ENCODE results near the gene GALP.
"Not testable (repeated sequence)": the region's sequence is repeated elsewhere in the genome, so short reads cannot be mapped to it uniquely, and the experiment has no call there.

Gene GALP

DNA sequence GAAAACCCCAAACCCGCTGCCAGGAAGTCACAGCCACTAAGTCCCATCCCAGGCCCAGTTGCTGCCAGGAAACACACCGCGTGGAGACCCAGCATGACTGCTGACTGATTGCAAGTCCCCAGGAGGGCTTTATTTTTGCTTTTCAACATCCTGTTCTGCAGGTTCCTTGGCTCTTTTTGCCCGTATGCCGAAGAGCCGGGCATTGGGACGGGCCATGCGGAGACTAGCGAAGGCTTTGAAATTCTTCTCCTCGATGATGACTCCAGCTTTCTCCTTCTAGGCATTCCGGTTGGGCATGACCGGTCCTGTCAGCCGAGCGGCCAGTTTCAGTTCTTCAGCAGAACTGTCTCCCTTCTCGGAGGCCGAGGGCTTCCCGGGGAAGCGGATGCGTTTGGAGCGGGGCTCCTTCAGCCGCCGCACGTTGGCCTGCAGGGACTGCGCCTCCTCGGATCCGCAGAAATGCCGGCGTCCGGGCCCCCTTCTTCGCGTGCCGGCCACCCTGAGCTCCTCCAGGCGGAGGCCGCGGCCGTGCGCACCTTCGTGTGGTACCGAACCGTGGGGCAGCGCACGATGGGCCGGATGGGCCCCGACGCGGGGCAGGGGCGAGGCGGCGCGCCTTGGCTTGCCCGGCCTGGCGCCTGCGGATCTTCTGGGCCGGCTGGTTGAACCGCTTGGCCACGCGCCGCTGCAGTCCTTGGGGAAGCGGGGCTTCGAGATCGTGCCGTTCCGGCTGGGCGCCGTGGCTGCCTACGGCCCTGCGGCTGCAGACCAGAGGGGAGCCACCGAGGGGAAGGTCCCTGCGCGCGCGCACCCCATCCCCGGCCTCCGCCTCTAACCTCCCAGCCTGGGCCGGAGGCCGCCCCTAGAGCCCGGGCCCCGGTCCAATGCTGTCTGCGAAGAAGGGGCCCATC, 41.5 kb downstream of the GALP start:
- H3K36me3 ChIP-seq (replicated peaks in 1 of 2; ENCODE audit: control insufficient read depth in 2 of 2, insufficient read depth in 2 of 2, low read length in 2 of 2) = peaks cover 0 to 3% of the 10 kb centered on the region in 2 donors
- no peak overlapping the region for H4K8ac ChIP-seq (ENCODE audit: low read depth, low read length)
- H2BK12ac ChIP-seq (ENCODE audit: low read length) = no peak overlapping the region
- no peak overlapping the region for H3K14ac ChIP-seq (ENCODE audit: low read length)
- peak overlapping the region; percentile 77 for H2BK5ac ChIP-seq (ENCODE audit: low read length)
- no peak overlapping the region for H3K4ac ChIP-seq (ENCODE audit: low read length)
- peak overlapping the region; percentile 73 for H2AFZ ChIP-seq (ENCODE audit: low read length)
- H3K4me3 ChIP-seq (ENCODE audit: low read length in 2 of 2) = no peak overlapping the region
- H2BK15ac ChIP-seq (ENCODE audit: low read length) = peak overlapping the region; percentile 93
- peak overlapping the region; percentile 90 for H4K91ac ChIP-seq (ENCODE audit: low read depth, low read length, poor library complexity)
- H3K79me1 ChIP-seq (ENCODE audit: low read depth, low read length) = no peaks in the 10 kb centered on the region
- H2AK5ac ChIP-seq (ENCODE audit: low read depth, low read length) = no peak overlapping the region
- peaks cover 3 to 4% of the 10 kb centered on the region in 2 donors for H3K9me3 ChIP-seq (replicated peaks in 1 of 2; ENCODE audit: control insufficient read depth in 2 of 2, insufficient read depth in 1 of 2, low read depth in 1 of 2, low read length in 2 of 2)
- peak overlapping the region; percentile 91 for H3K18ac ChIP-seq (ENCODE audit: low read length)
- H3K4me2 ChIP-seq (ENCODE audit: insufficient read depth, low read length, poor library complexity, severe bottlenecking) = peak overlapping the region; percentile 54
- H3K27ac ChIP-seq (replicated peaks; ENCODE audit: low read length) = no peak overlapping the region
- H3K27me3 ChIP-seq (ENCODE audit: control insufficient read depth in 3 of 3, insufficient read depth in 3 of 3, low read depth in 1 of 3, low read length in 3 of 3) = peaks cover 0 to 2% (median 2%) of the 10 kb centered on the region in 3 experiments
- H2BK120ac ChIP-seq (ENCODE audit: low read depth, low read length) = no peak overlapping the region
- H3K4me1 ChIP-seq (ENCODE audit: control insufficient read depth in 2 of 2, insufficient read depth in 1 of 2, low read depth in 1 of 2, low read length in 2 of 2) = peaks cover 0 to 4% of the 10 kb centered on the region in 2 donors
- no CpG with 5 or more reads among the region's 79 CpGs for WGBS, 2 donors (ENCODE audit: extremely low coverage in 2 of 2, insufficient read length in 2 of 2, insufficient replicate concordance in 1 of 2)
- H3K23ac ChIP-seq (ENCODE audit: low read depth, low read length, poor library complexity) = no peak overlapping the region
- no peak for DNase-seq (ENCODE audit: low spot score)
- no peak overlapping the region for H3K9ac ChIP-seq (ENCODE audit: low read depth, low read length, poor library complexity)

DNA sequence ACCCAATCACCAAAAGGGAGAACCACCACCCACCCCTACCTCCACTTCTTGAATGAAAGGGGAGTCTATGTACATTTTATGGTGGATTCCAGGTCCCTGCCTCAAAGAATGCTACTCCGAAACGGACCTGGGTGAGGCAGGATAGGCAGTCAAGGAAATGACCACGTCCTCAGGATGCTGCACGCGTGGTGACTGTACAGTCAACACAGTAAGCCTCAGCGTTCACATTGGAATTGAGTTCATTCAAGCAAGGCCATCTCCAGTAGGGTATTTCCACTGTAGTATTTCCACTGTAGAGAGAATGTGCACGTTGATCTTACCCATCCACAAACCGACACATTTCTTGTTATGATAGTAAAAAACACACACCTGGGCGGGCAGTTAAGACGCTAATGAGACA, 43.2 kb downstream of the GALP start:
- DNase-seq (ENCODE audit: low spot score) = no peak
- Histone ChIP-seq H3K9ac (ENCODE audit: low read depth, low read length, poor library complexity) (no peak overlapping the region), H3K4me2 (ENCODE audit: insufficient read depth, low read length, poor library complexity, severe bottlenecking) (no peak overlapping the region), H2BK5ac (ENCODE audit: low read length) (no peak overlapping the region), H2BK12ac (ENCODE audit: low read length) (no peak overlapping the region), H4K8ac (ENCODE audit: low read depth, low read length) (no peak overlapping the region), H3K4me3 (ENCODE audit: low read length in 2 of 2) (no peak overlapping the region), H2BK15ac (ENCODE audit: low read length) (no peak overlapping the region), H3K36me3 (replicated peaks in 1 of 2; ENCODE audit: control insufficient read depth in 2 of 2, insufficient read depth in 2 of 2, low read length in 2 of 2) (peaks cover 0 to 3% of the 10 kb centered on the region in 2 donors), H2AFZ (ENCODE audit: low read length) (no peak overlapping the region), H3K4ac (ENCODE audit: low read length) (no peak overlapping the region), H2BK120ac (ENCODE audit: low read depth, low read length) (no peak overlapping the region), H4K91ac (ENCODE audit: low read depth, low read length, poor library complexity) (no peak overlapping the region), H3K27me3 (ENCODE audit: control insufficient read depth in 3 of 3, insufficient read depth in 3 of 3, low read depth in 1 of 3, low read length in 3 of 3) (peaks cover 0 to 2% (median 2%) of the 10 kb centered on the region in 3 experiments), H3K79me1 (ENCODE audit: low read depth, low read length) (no peaks in the 10 kb centered on the region), H3K23ac (ENCODE audit: low read depth, low read length, poor library complexity) (peak overlapping the region; percentile 31), H3K14ac (ENCODE audit: low read length) (no peak overlapping the region), H3K4me1 (ENCODE audit: control insufficient read depth in 2 of 2, insufficient read depth in 1 of 2, low read depth in 1 of 2, low read length in 2 of 2) (peaks cover 0 to 4% of the 10 kb centered on the region in 2 donors), H3K27ac (replicated peaks; ENCODE audit: low read length) (no peak overlapping the region), H3K18ac (ENCODE audit: low read length) (peak overlapping the region; percentile 66), H3K9me3 (replicated peaks in 1 of 2; ENCODE audit: control insufficient read depth in 2 of 2, insufficient read depth in 1 of 2, low read depth in 1 of 2, low read length in 2 of 2) (peaks cover 2 to 3% of the 10 kb centered on the region in 2 donors), H2AK5ac (ENCODE audit: low read depth, low read length) (no peak overlapping the region)
- no CpG with 5 or more reads among the region's 10 CpGs for WGBS, 2 donors (ENCODE audit: extremely low coverage in 2 of 2, insufficient read length in 2 of 2, insufficient replicate concordance in 1 of 2)

DNA sequence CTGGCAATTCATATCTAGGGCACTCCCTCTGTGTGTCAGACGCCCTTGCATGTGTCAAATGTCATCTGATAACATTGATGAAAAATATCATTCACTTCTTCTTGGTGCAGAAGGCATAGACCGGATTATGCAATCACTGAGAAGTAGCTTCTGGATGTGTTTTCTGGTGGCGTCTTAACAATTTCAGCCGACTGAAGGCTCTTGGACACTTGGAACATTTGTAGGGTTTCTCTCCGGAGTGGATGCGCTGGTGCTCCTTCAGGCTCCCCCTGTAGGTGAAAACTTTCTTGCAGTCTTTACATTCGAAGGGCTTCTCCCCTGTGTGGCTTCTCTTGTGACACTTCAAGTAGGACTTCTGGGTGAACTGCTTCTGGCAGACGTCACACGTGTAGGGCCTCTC, 45.6 kb downstream of the GALP start:
- DNase-seq (ENCODE audit: low spot score); H3K9me3 ChIP-seq (replicated peaks in 1 of 2; ENCODE audit: control insufficient read depth in 2 of 2, insufficient read depth in 1 of 2, low read depth in 1 of 2, low read length in 2 of 2): not testable (repeated sequence)

DNA sequence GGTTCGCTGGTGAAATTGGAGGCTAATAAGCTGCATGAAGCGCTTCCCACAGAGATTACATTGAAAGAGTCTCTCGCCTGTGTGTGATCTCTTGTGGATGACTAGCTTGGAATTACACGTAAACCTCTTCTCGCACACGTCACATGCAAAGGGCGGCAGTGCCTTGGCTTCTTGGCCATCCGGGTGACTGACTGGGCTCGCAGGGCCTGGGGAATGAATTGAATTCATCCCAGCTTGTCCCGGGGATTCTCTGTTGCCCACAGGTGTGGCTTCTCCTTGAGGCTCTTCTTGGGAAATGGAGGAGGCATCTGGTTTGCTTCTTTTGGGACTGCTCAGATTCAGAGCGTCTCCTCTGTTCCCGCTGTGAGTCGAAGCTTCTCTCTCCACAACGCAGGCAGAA, 46.0 kb downstream of the GALP start:
- H4K8ac ChIP-seq (ENCODE audit: low read depth, low read length) = no peak overlapping the region
- H4K91ac ChIP-seq (ENCODE audit: low read depth, low read length, poor library complexity) = no peak overlapping the region
- no peak overlapping the region for H3K4ac ChIP-seq (ENCODE audit: low read length)
- H2BK12ac ChIP-seq (ENCODE audit: low read length) = no peak overlapping the region
- no peak overlapping the region for H3K4me3 ChIP-seq (ENCODE audit: low read length in 2 of 2)
- no peak overlapping the region for H3K4me2 ChIP-seq (ENCODE audit: insufficient read depth, low read length, poor library complexity, severe bottlenecking)
- no peak overlapping the region for H3K27ac ChIP-seq (replicated peaks; ENCODE audit: low read length)
- no peak overlapping the region for H3K14ac ChIP-seq (ENCODE audit: low read length)
- no CpG with 5 or more reads among the region's 14 CpGs for WGBS, 2 donors (ENCODE audit: extremely low coverage in 2 of 2, insufficient read length in 2 of 2, insufficient replicate concordance in 1 of 2)
- no peak overlapping the region for H3K9ac ChIP-seq (ENCODE audit: low read depth, low read length, poor library complexity)
- no peak overlapping the region for H3K23ac ChIP-seq (ENCODE audit: low read depth, low read length, poor library complexity)
- H3K36me3 ChIP-seq (replicated peaks in 1 of 2; ENCODE audit: control insufficient read depth in 2 of 2, insufficient read depth in 2 of 2, low read length in 2 of 2) = peaks cover 0 to 3% of the 10 kb centered on the region in 2 donors
- no peak overlapping the region for H2BK120ac ChIP-seq (ENCODE audit: low read depth, low read length)
- no peak overlapping the region for H2AFZ ChIP-seq (ENCODE audit: low read length)
- no peak overlapping the region for H2AK5ac ChIP-seq (ENCODE audit: low read depth, low read length)
- H2BK5ac ChIP-seq (ENCODE audit: low read length) = no peak overlapping the region
- H2BK15ac ChIP-seq (ENCODE audit: low read length) = no peak overlapping the region
- no peak overlapping the region for H3K18ac ChIP-seq (ENCODE audit: low read length)
- peaks cover 2 to 3% of the 10 kb centered on the region in 2 donors for H3K9me3 ChIP-seq (replicated peaks in 1 of 2; ENCODE audit: control insufficient read depth in 2 of 2, insufficient read depth in 1 of 2, low read depth in 1 of 2, low read length in 2 of 2)
- peaks cover 0 to 4% of the 10 kb centered on the region in 2 donors for H3K4me1 ChIP-seq (ENCODE audit: control insufficient read depth in 2 of 2, insufficient read depth in 1 of 2, low read depth in 1 of 2, low read length in 2 of 2)
- H3K27me3 ChIP-seq (ENCODE audit: control insufficient read depth in 3 of 3, insufficient read depth in 3 of 3, low read depth in 1 of 3, low read length in 3 of 3) = peaks cover 0 to 2% (median 2%) of the 10 kb centered on the region in 3 experiments
- no peaks in the 10 kb centered on the region for H3K79me1 ChIP-seq (ENCODE audit: low read depth, low read length)
- DNase-seq (ENCODE audit: low spot score) = no peak

More for the DNA sequence above, 45.6 kb downstream of the GALP start:
- not testable (repeated sequence) for H3K27ac ChIP-seq (replicated peaks; ENCODE audit: low read length); H2AK5ac ChIP-seq (ENCODE audit: low read depth, low read length); H3K4me2 ChIP-seq (ENCODE audit: insufficient read depth, low read length, poor library complexity, severe bottlenecking); H2BK12ac ChIP-seq (ENCODE audit: low read length); H3K4ac ChIP-seq (ENCODE audit: low read length); H3K23ac ChIP-seq (ENCODE audit: low read depth, low read length, poor library complexity); H2BK120ac ChIP-seq (ENCODE audit: low read depth, low read length); H3K27me3 ChIP-seq (ENCODE audit: control insufficient read depth in 3 of 3, insufficient read depth in 3 of 3, low read depth in 1 of 3, low read length in 3 of 3); H4K91ac ChIP-seq (ENCODE audit: low read depth, low read length, poor library complexity); H3K79me1 ChIP-seq (ENCODE audit: low read depth, low read length); H4K8ac ChIP-seq (ENCODE audit: low read depth, low read length); H3K14ac ChIP-seq (ENCODE audit: low read length); H3K9ac ChIP-seq (ENCODE audit: low read depth, low read length, poor library complexity); H2AFZ ChIP-seq (ENCODE audit: low read length); H3K18ac ChIP-seq (ENCODE audit: low read length); H3K4me1 ChIP-seq (ENCODE audit: control insufficient read depth in 2 of 2, insufficient read depth in 1 of 2, low read depth in 1 of 2, low read length in 2 of 2); H3K4me3 ChIP-seq (ENCODE audit: low read length in 2 of 2); H3K36me3 ChIP-seq (replicated peaks in 1 of 2; ENCODE audit: control insufficient read depth in 2 of 2, insufficient read depth in 2 of 2, low read length in 2 of 2); H2BK15ac ChIP-seq (ENCODE audit: low read length); H2BK5ac ChIP-seq (ENCODE audit: low read length)
- no CpG with 5 or more reads among the region's 9 CpGs for WGBS, 2 donors (ENCODE audit: extremely low coverage in 2 of 2, insufficient read length in 2 of 2, insufficient replicate concordance in 1 of 2)
